Common myeloid progenitor, CD34-positive (primary cell): Measurements from ENCODE around the gene NPAS1.

ENCODE experiments used
- CTCF ChIA-PET: fragments of 350-600 bp; sonication (Branson Sonifier 250); formaldehyde crosslinking; loops from one replicate; lab custom pipeline; 2021; ENCODE audit warnings: antibody characterized with exemption; lab: Charles Lee
- POLR2A ChIA-PET: fragments of 350-600 bp; sonication (Branson Sonifier 250); formaldehyde crosslinking; loops from one replicate; lab custom pipeline; 2021; ENCODE audit warnings: antibody characterized with exemption; lab: Charles Lee
- DNase-seq, 3 donors: peaks; one replicate each; pipeline versions ENCODE4 v3.0.0 to v3.0.0-alpha.2; 2013
- H3K27ac ChIP-seq, 2 experiments: 1 replicate in 1 of 2; 2 replicates in 1 of 2; pipeline ENCODE4 v1.7.0; 2013; ENCODE audit warnings: inconsistent platforms in 2 of 2, low read length in 2 of 2, mild to moderate bottlenecking in 2 of 2, low read depth in 1 of 2, moderate library complexity in 1 of 2; ENCODE audit not compliant: severe bottlenecking in 2 of 2, insufficient read depth in 1 of 2, poor library complexity in 1 of 2
- H3K27me3 ChIP-seq, 5 experiments: replicated peaks in 2 of 5; 1 replicate in 3 of 5; 2 replicates in 2 of 5; pipeline versions ENCODE4 v1.6.1 to v1.7.0; 2013; ENCODE audit warnings: low read length in 4 of 5, mild to moderate bottlenecking in 2 of 5, moderate library complexity in 2 of 5, inconsistent platforms in 1 of 5; ENCODE audit not compliant: insufficient read depth in 5 of 5, control insufficient read depth in 4 of 5
- H3K36me3 ChIP-seq, 4 experiments: 1 replicate in 2 of 4; 2 replicates in 2 of 4; pipeline versions ENCODE4 v1.6.1 to v1.7.0; 2013; ENCODE audit warnings: low read length in 3 of 4, control low read depth in 1 of 4, mild to moderate bottlenecking in 1 of 4; ENCODE audit not compliant: control insufficient read depth in 4 of 4, insufficient read depth in 4 of 4
- H3K4me1 ChIP-seq, 4 experiments: 1 replicate in 3 of 4; 2 replicates in 1 of 4; pipeline versions ENCODE4 v1.6.1 to v1.7.1; 2013; ENCODE audit warnings: low read length in 3 of 4, mild to moderate bottlenecking in 3 of 4, control low read depth in 1 of 4, inconsistent platforms in 1 of 4, moderate library complexity in 1 of 4; ENCODE audit not compliant: control insufficient read depth in 4 of 4, insufficient read depth in 4 of 4; ENCODE audit errors: control extremely low read depth in 1 of 4
- H3K4me3 ChIP-seq, 7 experiments: 1 replicate in 4 of 7; 2 replicates in 3 of 7; pipeline versions ENCODE4 v1.5.1 to v1.7.0; 2013; ENCODE audit warnings: mild to moderate bottlenecking in 7 of 7, low read length in 6 of 7, moderate library complexity in 6 of 7, inconsistent platforms in 2 of 7, low read depth in 2 of 7, control low read depth in 1 of 7; ENCODE audit not compliant: insufficient read depth in 4 of 7, control insufficient read depth in 1 of 7; ENCODE audit errors: extremely low read depth in 1 of 7
- H3K9me3 ChIP-seq, 5 experiments: 1 replicate in 4 of 5; 2 replicates in 1 of 5; pipeline versions ENCODE4 v1.6.1 to v1.7.1; 2013; ENCODE audit warnings: low read length in 4 of 5, mild to moderate bottlenecking in 2 of 5, inconsistent platforms in 1 of 5, low read depth in 1 of 5, moderate library complexity in 1 of 5; ENCODE audit not compliant: control insufficient read depth in 4 of 5, insufficient read depth in 2 of 5; ENCODE audit errors: control extremely low read depth in 1 of 5
- whole genome bisulfite sequencing: methylation state at CpG from one replicate; pipeline ENCODE4 v1.1.5; 2013; ENCODE audit not compliant: insufficient coverage; 5-methylcytosine and 5-hydroxymethylcytosine counted together

Gene NPAS1

DNA sequence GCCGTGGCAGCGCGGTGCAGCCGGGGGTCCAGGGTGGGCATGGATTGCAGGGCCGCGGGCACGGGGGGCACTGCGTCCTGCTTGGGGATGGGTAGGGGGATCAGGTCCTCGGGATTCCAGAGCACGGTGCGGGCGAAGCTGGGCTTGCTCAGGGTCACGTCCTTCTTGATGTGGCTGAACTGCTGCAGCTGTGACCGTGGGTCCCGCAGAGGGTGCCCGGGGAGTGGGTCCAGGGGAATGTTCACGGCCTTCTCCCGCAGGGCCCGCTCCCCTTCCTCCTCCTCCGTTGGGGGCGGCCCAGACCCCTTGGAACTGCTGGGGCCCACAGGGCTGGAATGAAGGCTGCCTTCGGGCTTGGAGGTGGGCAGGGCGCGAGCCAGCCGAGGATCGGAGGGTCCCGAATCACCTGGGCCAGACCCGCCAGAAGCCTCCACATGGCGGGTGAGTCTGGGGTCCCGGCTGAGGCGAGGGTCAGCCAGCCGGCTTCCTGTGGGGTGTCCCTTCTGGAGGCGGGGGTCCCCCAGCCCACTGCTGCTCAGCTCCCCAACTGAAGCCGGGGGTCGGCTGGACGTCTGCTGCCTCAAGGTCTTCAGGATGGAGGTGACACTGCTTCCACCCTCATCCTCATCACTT is 47.7 kb downstream of the NPAS1 start:
- no peaks in the 10 kb centered on the region for H3K9me3 ChIP-seq
- ChIA-PET POLR2A (no interaction called here), CTCF (no interaction called here)
- no peak for DNase-seq
- H3K27ac ChIP-seq: no peak overlapping the region
- peaks cover 14 to 84% (median 62%) of the 10 kb centered on the region in 4 experiments for H3K36me3 ChIP-seq
- peaks cover 0 to 3% (median 0%) of the 10 kb centered on the region in 4 experiments for H3K4me1 ChIP-seq
- WGBS: 97% methylated on average over 26 of the region's 36 CpGs
- H3K27me3 ChIP-seq: no peaks in the 10 kb centered on the region
- no peak overlapping the region for H3K4me3 ChIP-seq

DNA sequence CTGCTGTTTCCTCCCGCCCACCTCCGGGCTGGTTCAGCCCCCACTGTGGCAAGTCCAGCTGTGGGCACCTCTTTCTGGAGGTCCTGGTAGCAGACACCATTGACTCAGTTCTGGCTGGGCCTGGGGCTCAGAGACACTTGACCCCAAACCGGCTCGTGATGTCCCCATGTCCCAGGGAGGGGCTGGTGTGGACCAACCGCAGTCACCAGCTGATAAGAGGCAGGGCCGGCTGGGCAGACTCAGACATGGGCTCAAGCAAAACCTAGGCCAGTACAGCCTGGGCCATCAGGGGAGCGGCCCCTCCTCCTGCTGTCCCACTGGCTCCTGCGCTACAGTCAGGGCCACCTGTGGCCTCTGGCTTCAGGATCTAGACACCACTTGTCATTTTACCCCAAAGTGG is 48.6 kb downstream of the NPAS1 start:
- ChIA-PET POLR2A (no interaction called here), CTCF (interaction anchor here (1.6 kb wide), 1 partner anchor 55 kb away, joined by 6 read pairs; no protein-coding TSS in a partner anchor)
- H3K4me1 ChIP-seq: peaks cover 0 to 3% (median 0%) of the 10 kb centered on the region in 4 experiments
- 98% methylated on average over 8 of the region's 8 CpGs for WGBS
- DNase-seq: no peak
- no peak overlapping the region for H3K27ac ChIP-seq
- no peaks in the 10 kb centered on the region for H3K27me3 ChIP-seq
- no peak overlapping the region for H3K4me3 ChIP-seq
- H3K36me3 ChIP-seq: peaks cover 14 to 89% (median 64%) of the 10 kb centered on the region in 4 experiments
- no peaks in the 10 kb centered on the region for H3K9me3 ChIP-seq

DNA sequence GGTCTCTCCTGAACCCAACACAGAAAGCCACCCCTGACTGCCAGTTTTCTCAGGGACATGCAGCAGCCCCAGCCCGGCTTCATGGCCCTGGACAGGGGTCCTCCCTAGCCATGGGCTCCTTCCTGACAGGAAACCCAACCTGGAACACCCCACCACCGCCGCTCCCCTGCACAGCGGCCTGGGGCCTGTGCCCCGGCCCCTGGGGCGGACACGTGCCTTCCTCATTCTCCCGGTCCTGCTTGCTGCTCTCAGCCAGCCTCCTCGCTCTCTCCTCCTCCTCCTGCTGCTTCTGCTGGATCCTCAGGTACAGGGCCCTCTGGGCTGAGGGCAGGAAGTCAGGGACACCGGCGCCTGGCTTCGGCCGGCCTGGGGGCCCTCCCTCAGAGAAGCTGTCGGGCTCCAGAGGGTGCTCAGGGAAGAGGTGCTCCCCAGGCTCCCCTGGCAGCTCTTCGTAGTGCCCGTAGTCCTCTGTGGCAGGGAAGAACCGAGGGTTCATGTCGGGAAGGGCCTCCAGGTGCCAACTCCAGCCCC is 49.3 kb downstream of the NPAS1 start:
- Histone ChIP-seq H3K27ac (no peak overlapping the region), H3K4me3 (no peak overlapping the region), H3K9me3 (no peaks in the 10 kb centered on the region), H3K27me3 (no peaks in the 10 kb centered on the region), H3K36me3 (peaks cover 14 to 88% (median 64%) of the 10 kb centered on the region in 4 experiments), H3K4me1 (peaks cover 0 to 5% (median 1%) of the 10 kb centered on the region in 4 experiments)
- 94% methylated on average over 15 of the region's 18 CpGs for WGBS
- ChIA-PET CTCF (interaction anchor here (1.6 kb wide), 1 partner anchor 56 kb away, joined by 6 read pairs; no protein-coding TSS in a partner anchor), POLR2A (no interaction called here)
- no peak for DNase-seq

DNA sequence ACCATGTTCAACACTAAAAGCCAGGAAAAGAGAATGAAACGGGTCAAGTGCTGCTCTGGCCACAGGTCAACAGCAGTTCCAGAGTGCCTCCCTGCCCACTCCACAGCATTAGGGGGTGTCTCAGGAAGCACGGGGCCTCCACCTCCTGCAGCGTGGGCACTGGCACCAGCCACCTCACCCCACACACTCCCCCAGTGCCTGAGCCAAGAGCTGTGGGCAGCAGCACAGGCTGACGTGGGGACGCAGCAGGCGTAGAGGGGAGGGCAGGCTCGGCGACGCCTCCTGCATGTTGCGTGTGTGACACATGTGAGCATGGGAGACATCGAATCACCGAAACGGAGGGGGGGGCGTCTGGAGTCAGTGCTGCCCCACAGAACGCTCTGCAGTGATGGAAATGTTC is 50.2 kb downstream of the NPAS1 start:
- Histone ChIP-seq H3K4me1 (peaks cover 5 to 13% (median 10%) of the 10 kb centered on the region in 4 experiments), H3K4me3 (no peak overlapping the region), H3K36me3 (peaks cover 14 to 91% (median 61%) of the 10 kb centered on the region in 4 experiments), H3K27ac (no peak overlapping the region), H3K9me3 (no peaks in the 10 kb centered on the region), H3K27me3 (no peaks in the 10 kb centered on the region)
- CTCF ChIA-PET: interaction anchor here (0.8 kb wide), 1 partner anchor 10 kb away, joined by 3 read pairs; no protein-coding TSS in a partner anchor
- POLR2A ChIA-PET: no interaction called here
- DNase-seq: no peak
- WGBS: 98% methylated on average over 13 of the region's 15 CpGs

DNA sequence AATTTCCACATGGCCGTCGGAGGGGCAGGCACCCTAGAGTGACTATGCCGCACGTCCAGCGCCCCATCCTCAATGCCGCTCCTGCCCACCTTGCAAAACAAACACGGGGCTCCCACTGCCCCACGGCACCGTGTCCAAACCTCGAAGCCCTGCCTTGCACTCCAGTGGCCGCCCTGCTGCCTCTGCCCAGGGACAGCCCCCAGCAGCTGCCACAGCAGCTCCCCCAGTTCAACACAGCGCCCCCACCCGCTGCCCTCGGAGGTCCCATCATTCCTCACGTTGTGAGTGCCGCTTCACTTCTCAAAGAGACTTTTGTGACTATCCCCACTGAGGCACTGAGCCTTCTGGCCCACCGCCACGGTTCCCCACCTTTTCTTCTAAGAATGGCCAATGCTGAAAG is 51.1 kb downstream of the NPAS1 start:
- Histone ChIP-seq H3K27me3 (no peaks in the 10 kb centered on the region), H3K36me3 (peaks cover 12 to 90% (median 54%) of the 10 kb centered on the region in 4 experiments), H3K4me3 (no peak overlapping the region), H3K27ac (no peak overlapping the region), H3K4me1 (peaks cover 5 to 20% (median 19%) of the 10 kb centered on the region in 4 experiments), H3K9me3 (no peaks in the 10 kb centered on the region)
- WGBS: 97% methylated on average over 15 of the region's 18 CpGs
- ChIA-PET POLR2A (no interaction called here), CTCF (interaction anchor here (0.8 kb wide), 1 partner anchor 9 kb away, joined by 3 read pairs; no protein-coding TSS in a partner anchor)
- DNase-seq: no peak

DNA sequence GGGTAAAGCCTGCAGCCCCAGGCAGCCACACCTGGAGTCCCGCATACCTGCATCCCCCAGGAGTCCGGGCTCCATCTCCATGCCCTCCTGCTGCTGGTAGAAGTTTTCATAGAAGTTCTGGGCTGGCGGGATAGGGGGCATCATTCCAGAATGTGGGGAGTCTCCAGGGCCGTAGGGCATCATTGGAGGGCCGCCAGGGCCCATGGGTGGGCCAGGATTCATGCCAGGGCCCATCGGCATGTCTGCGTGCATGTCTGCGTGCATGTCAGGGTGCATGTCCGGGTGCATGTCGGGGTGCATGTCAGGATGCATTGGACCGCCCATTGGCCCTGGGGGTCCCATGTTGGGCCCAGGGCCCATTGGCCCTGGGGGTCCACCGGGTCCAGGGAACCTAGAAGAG is 52.1 kb downstream of the NPAS1 start:
- Histone ChIP-seq H3K36me3 (peaks cover 11 to 88% (median 55%) of the 10 kb centered on the region in 4 experiments), H3K27ac (no peak overlapping the region), H3K27me3 (no peaks in the 10 kb centered on the region), H3K4me1 (peaks cover 7 to 24% (median 23%) of the 10 kb centered on the region in 4 experiments), H3K4me3 (no peak overlapping the region), H3K9me3 (no peaks in the 10 kb centered on the region)
- WGBS: 96% methylated on average over 8 of the region's 12 CpGs
- DNase-seq: no peak
- POLR2A ChIA-PET: no interaction called here
- CTCF ChIA-PET: no interaction called here

DNA sequence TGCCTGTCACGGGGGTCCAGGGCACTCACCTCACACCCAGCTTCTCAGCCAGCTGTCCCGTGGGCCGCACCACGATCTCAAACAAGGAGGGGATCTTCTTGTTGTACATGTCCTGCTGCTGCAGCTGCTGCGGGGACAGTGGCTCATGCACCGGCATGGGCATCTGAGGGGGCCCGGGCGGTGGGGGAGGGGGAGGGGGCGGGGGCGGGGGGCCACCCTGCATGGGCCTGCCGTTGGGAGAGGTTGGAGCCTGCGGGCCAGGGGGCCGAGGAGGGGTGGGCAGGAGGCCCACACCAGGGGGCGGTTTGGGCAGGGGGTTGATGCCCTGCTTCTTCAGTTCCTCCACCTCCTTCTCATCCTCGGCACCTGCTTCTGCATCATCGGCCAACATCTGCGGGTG is 52.7 kb downstream of the NPAS1 start:
- POLR2A ChIA-PET: no interaction called here

More for the DNA sequence above, 52.7 kb downstream of the NPAS1 start:
- Histone ChIP-seq H3K27me3 (no peaks in the 10 kb centered on the region), H3K4me3 (no peak overlapping the region), H3K27ac (no peak overlapping the region), H3K36me3 (peaks cover 11 to 85% (median 54%) of the 10 kb centered on the region in 4 experiments), H3K9me3 (no peaks in the 10 kb centered on the region), H3K4me1 (peaks cover 7 to 24% (median 23%) of the 10 kb centered on the region in 4 experiments)
- no peak for DNase-seq
- WGBS: 100% methylated on average over 3 of the region's 17 CpGs
- CTCF ChIA-PET: interaction anchor here (0.8 to 1.5 kb wide), 3 partner anchors 22 to 54 kb away, joined by 3 to 5 read pairs (median 4); no protein-coding TSS in a partner anchor
